H1 (cell line): ENCODE data around the gene SMYD3. TPM values are rescaled to one million over a fixed set of nuclear protein-coding genes. Genes with fewer than 3 reads are reported as not detected.

Experiments
- GABPA ChIP-seq: IDR thresholded peaks from 2 replicates; pipeline ENCODE4 v1.6.1; 2011; ENCODE audit warnings: mild to moderate bottlenecking, low read length, moderate library complexity, borderline replicate concordance; ENCODE audit not compliant: insufficient read depth
- TEAD4 ChIP-seq: IDR thresholded peaks from 2 replicates; pipeline ENCODE4 v1.6.1; 2012; ENCODE audit warnings: low read depth, low read length, inconsistent platforms, mixed read lengths
- polyA plus RNA-seq, 7 experiments: library from polyadenylated mRNA; depleted of rRNA in 3 of 7; stranded (reverse) in 5 of 7; unstranded in 2 of 7; fragments of >200 nt in 5 of 7; fragments of 200-250 nt in 2 of 7; gene quantifications; 1 replicate in 5 of 7; 2 replicates in 1 of 7; 4 replicates in 1 of 7; pipeline versions ENCODE4 v1.2.1 to v1.2.3, GENCODE V29; 2011 to 2013; ENCODE audit warnings: missing spikeins in 2 of 7, mixed read lengths in 2 of 7
- total RNA-seq: library from RNA; stranded (reverse); fragmentation: NEBNext Ultra II Directional; extraction: Animal tissue kit (Norgen Biotek cat#: 25700); gene quantifications from 2 replicates; pipeline ENCODE4 v1.2.1, GENCODE V29; 2021

SMYD3 gene
- total and polyA plus RNA-seq, 2 of the 8 experiments (the other 6 are each of a cell fraction or from before 2014, with no cell fraction given) = 17.3 to 25.4 TPM

DNA sequence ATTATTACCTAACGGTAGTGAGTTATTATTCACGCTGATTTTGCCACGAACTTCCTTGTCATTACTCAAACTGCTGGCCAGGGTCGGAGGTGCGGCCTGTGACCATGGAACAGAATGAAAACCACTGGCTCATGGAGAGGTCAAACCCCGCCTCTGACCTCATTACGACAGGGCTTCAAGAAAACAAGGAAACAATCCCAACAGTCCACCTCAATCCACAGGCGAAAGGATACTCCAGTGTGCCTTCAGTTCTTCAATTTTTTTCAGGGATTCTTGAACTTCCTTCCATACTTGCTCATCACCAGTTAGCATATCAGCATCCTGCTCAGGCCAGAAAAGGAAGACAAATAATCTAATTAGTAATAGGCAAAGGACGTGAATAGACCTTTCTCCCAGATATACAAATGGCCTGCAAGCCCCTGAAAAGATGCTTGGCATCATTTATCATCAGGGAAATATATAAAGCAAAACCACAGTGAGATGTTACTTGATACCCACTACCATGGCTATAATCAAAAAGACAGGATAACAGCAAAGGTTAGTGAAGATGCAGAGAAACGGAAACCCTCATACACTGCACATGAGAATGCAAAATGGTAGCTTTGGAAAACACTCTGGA, 643.4 kb downstream of the SMYD3 start (continued):
- no peak for TF ChIP-seq GABPA
- TF ChIP-seq TEAD4 = no peak
